AG04450 (cell line): ENCODE measurements around the gene ALPK1. TPM values are rescaled to one million over a fixed set of nuclear protein-coding genes. Genes with fewer than 3 reads are reported as not detected.
A peak's percentile ranks its signal among the peaks of the same experiment; 100 is the strongest.

Source experiments
- CTCF ChIA-PET: fragments of 300-600, 350-600 bp; formaldehyde crosslinking; extraction: SDS; loops from one replicate; lab custom pipeline; 2022; ENCODE audit warnings: antibody characterized with exemption, inconsistent platforms; lab: Charles Lee
- POLR2A ChIA-PET: fragments of 350-600 bp; formaldehyde crosslinking; extraction: SDS; loops from one replicate; lab custom pipeline; 2021; ENCODE audit warnings: antibody characterized with exemption, inconsistent platforms; lab: Yijun Ruan, JAX
- DNase-seq: peaks from one replicate; pipeline ENCODE4 v3.0.0-alpha.2; 2011; ENCODE audit warnings: low read depth, low spot score
- H3K27ac ChIP-seq: one replicate; pipeline ENCODE4 v1.5.1; 2012; ENCODE audit warnings: low read depth, low read length, control low read depth
- H3K27me3 ChIP-seq: one replicate; pipeline ENCODE4 v1.6.0; 2012; ENCODE audit warnings: low read length; ENCODE audit not compliant: control insufficient read depth, insufficient read depth
- H3K4me3 ChIP-seq: 2 replicates; pipeline ENCODE4 v1.5.1; 2011; ENCODE audit warnings: mild to moderate bottlenecking, low read depth, low read length, control low read depth
- H3K9me3 ChIP-seq: 2 replicates; pipeline ENCODE4 v1.5.1; 2012; ENCODE audit warnings: low read length; ENCODE audit not compliant: control insufficient read depth, insufficient read depth
- CTCF ChIP-seq: IDR thresholded peaks from 2 replicates; pipeline ENCODE4 v1.5.1; 2011; ENCODE audit warnings: low read depth, low read length, control low read depth, inconsistent platforms
- polyA plus RNA-seq: library from polyadenylated mRNA; depleted of rRNA; stranded (reverse); fragments of >200 nt; gene quantifications from 2 replicates; pipeline ENCODE4 v1.2.3, GENCODE V29; 2011

ALPK1 gene
- polyA plus RNA-seq, 1 experiment, result 14.0 TPM

GRCh38 chr4:112257098-112257497, 40.1 kb upstream of the ALPK1 start:
- POLR2A ChIA-PET, result interaction anchor here (0.6 kb wide), 1 partner anchor 40 kb away, joined by 5 read pairs; the partner anchor contains the start of gene ALPK1

GRCh38 chr4:112266823-112267222, 30.3 kb upstream of the ALPK1 start:
- POLR2A ChIA-PET, result no interaction called here
- H3K4me3 ChIP-seq, result no peak overlapping the region
- CTCF ChIA-PET, result interaction anchor here (0.5 to 4.2 kb wide), 22 partner anchors 10 to 338 kb away, joined by 3 to 37 read pairs (median 3); partner anchors contain the start of genes ALPK1 and TIFA
- H3K27ac ChIP-seq, result no peak overlapping the region
- H3K27me3 ChIP-seq, result no peaks in the 10 kb centered on the region
- peak; percentile 60 for TF ChIP-seq CTCF
- H3K9me3 ChIP-seq, result no peaks in the 10 kb centered on the region
- no peak for DNase-seq

More at GRCh38 chr4:112257098-112257497, 40.1 kb upstream of the ALPK1 start:
- Histone ChIP-seq H3K27ac (no peak overlapping the region), H3K4me3 (no peak overlapping the region), H3K9me3 (no peaks in the 10 kb centered on the region), H3K27me3 (no peaks in the 10 kb centered on the region)
- CTCF ChIA-PET, result interaction anchor here (0.7 to 1.7 kb wide), 7 partner anchors 8 to 158 kb away, joined by 3 to 14 read pairs (median 6); no protein-coding TSS in a partner anchor
- DNase-seq, result no peak
- no peak for TF ChIP-seq CTCF

GRCh38 chr4:112270051-112270450, 27.1 kb upstream of the ALPK1 start:
- no peak for TF ChIP-seq CTCF
- POLR2A ChIA-PET, result no interaction called here
- no peak for DNase-seq
- Histone ChIP-seq H3K4me3 (no peak overlapping the region), H3K27ac (no peak overlapping the region), H3K9me3 (peaks cover 3% of the 10 kb centered on the region; the same call in 1 of the 2 replicates), H3K27me3 (no peaks in the 10 kb centered on the region)
- CTCF ChIA-PET, result interaction anchor here (1.0 kb wide), 1 partner anchor 25 kb away, joined by 3 read pairs; no protein-coding TSS in a partner anchor

GRCh38 chr4:112270640-112271421, 26.3 kb upstream of the ALPK1 start:
- no peak overlapping the region for H3K4me3 ChIP-seq
- ChIA-PET CTCF (interaction anchor here (1.0 to 2.3 kb wide), 3 partner anchors 25 to 171 kb away, joined by 3 to 6 read pairs (median 4); no protein-coding TSS in a partner anchor), POLR2A (no interaction called here)
- DNase-seq, result peak; percentile 66
- no peaks in the 10 kb centered on the region for H3K27me3 ChIP-seq
- no peak for TF ChIP-seq CTCF
- peaks cover 3% of the 10 kb centered on the region; the same call in 1 of the 2 replicates for H3K9me3 ChIP-seq
- peak overlapping the region; percentile 62 for H3K27ac ChIP-seq

GRCh38 chr4:112272292-112272691, 24.9 kb upstream of the ALPK1 start:
- ChIA-PET CTCF (interaction anchor here (0.6 to 2.3 kb wide), 2 partner anchors 129 to 173 kb away, joined by 3 to 6 read pairs; no protein-coding TSS in a partner anchor), POLR2A (no interaction called here)
- Histone ChIP-seq H3K27me3 (no peaks in the 10 kb centered on the region), H3K4me3 (no peak overlapping the region), H3K9me3 (peaks cover 3% of the 10 kb centered on the region; the same call in 1 of the 2 replicates), H3K27ac (no peak overlapping the region)
- no peak for TF ChIP-seq CTCF
- no peak for DNase-seq
